Measurements from ENCODE around the gene ABCC1. TPM values are rescaled to one million over a fixed set of nuclear protein-coding genes. Genes with fewer than 3 reads are reported as not detected.

Gene ABCC1
- polyA plus RNA-seq, 1 of the 3 experiments (the other 2 are of a cell fraction): 23.7 TPM

GRCh38 chr16:16093628-16094332 is 144.4 kb downstream of the ABCC1 start:
- Histone ChIP-seq H3K9ac (no peak overlapping the region), H3K4me1 (ENCODE audit: control insufficient read depth in 1 of 2, insufficient read depth in 2 of 2, low read depth in 1 of 2, low read length in 1 of 2) (no peaks in the 10 kb centered on the region), H3K27me3 (ENCODE audit: insufficient read depth) (no peaks in the 10 kb centered on the region), H3K36me3 (replicated peaks in 1 of 2; ENCODE audit: control insufficient read depth in 1 of 2, insufficient read depth in 2 of 2, low read length in 1 of 2) (peaks cover 10 to 19% of the 10 kb centered on the region in 2 experiments), H3F3A (replicated peaks; ENCODE audit: insufficient read depth) (peaks cover 3% of the 10 kb centered on the region), H4K20me1 (ENCODE audit: insufficient read depth) (no peaks in the 10 kb centered on the region), H3K27ac (ENCODE audit: low read depth in 2 of 2, low read length in 1 of 2) (no peak overlapping the region), H3K9me2 (no peaks in the 10 kb centered on the region), H3K4me2 (no peak overlapping the region), H3K9me3 (no peaks in the 10 kb centered on the region), H3K79me2 (ENCODE audit: insufficient read depth) (no peaks in the 10 kb centered on the region; the same call in 1 of the 2 replicates), H3K4me3 (ENCODE audit: low read depth in 2 of 2, low read length in 1 of 2) (no peak overlapping the region), H2AFZ (ENCODE audit: low read depth) (no peak overlapping the region)
- ChIA-PET CTCF (interaction anchor here (0.7 to 1.2 kb wide), 2 partner anchors 13 to 33 kb away, joined by 3 read pairs; no protein-coding TSS in a partner anchor), POLR2A (interaction anchor here (0.6 kb wide), 1 partner anchor 205 kb away, joined by 4 read pairs; no protein-coding TSS in a partner anchor)
- TF ChIP-seq ZBTB33 (IDR thresholded peaks at IDR 0.05; ENCODE audit: borderline replicate concordance, low read depth) (no peak), POLR2AphosphoS5 (IDR thresholded peaks at IDR 0.05; ENCODE audit: low read depth, low read length) (no peak), FOXM1 (IDR thresholded peaks at IDR 0.05; ENCODE audit: low read depth) (no peak), JUND (IDR thresholded peaks at IDR 0.05) (no peak), IRF3 (IDR thresholded peaks at IDR 0.05; ENCODE audit: low read depth, low read length) (no peak), RFX5 (IDR thresholded peaks at IDR 0.05; ENCODE audit: low read length) (no peak), TEAD4 (IDR thresholded peaks at IDR 0.05; ENCODE audit: borderline replicate concordance, insufficient read depth) (no peak), TAF1 (IDR thresholded peaks at IDR 0.05; ENCODE audit: borderline replicate concordance, low read depth, low read length) (no peak), MXI1 (IDR thresholded peaks at IDR 0.05; ENCODE audit: low read depth, low read length) (no peak), RAD21 (IDR thresholded peaks at IDR 0.05; ENCODE audit: low read length) (no peak)
- whole genome bisulfite sequencing (ENCODE audit: low lambda C conversion rate): 94% methylated on average over 11 of the region's 11 CpGs
- DNase-seq: no peak

GRCh38 chr16:16095646-16096045 is 146.2 kb downstream of the ABCC1 start:
- Histone ChIP-seq H3K9me2 (no peaks in the 10 kb centered on the region), H3K4me1 (ENCODE audit: control insufficient read depth in 1 of 2, insufficient read depth in 2 of 2, low read depth in 1 of 2, low read length in 1 of 2) (no peaks in the 10 kb centered on the region), H3K9me3 (no peaks in the 10 kb centered on the region), H4K20me1 (ENCODE audit: insufficient read depth) (no peaks in the 10 kb centered on the region), H2AFZ (ENCODE audit: low read depth) (no peak overlapping the region), H3F3A (replicated peaks; ENCODE audit: insufficient read depth) (peaks cover 3% of the 10 kb centered on the region), H3K79me2 (ENCODE audit: insufficient read depth) (no peaks in the 10 kb centered on the region; the same call in 1 of the 2 replicates), H3K9ac (no peak overlapping the region), H3K27ac (ENCODE audit: low read depth in 2 of 2, low read length in 1 of 2) (no peak overlapping the region), H3K4me2 (no peak overlapping the region), H3K4me3 (ENCODE audit: low read depth in 2 of 2, low read length in 1 of 2) (no peak overlapping the region), H3K36me3 (replicated peaks in 1 of 2; ENCODE audit: control insufficient read depth in 1 of 2, insufficient read depth in 2 of 2, low read length in 1 of 2) (peaks cover 10 to 19% of the 10 kb centered on the region in 2 experiments), H3K27me3 (ENCODE audit: insufficient read depth) (no peaks in the 10 kb centered on the region)
- DNase-seq: no peak
- no peak for TF ChIP-seq YY1 (IDR thresholded peaks at IDR 0.05; ENCODE audit: low read depth)
- TF ChIP-seq USF2 (IDR thresholded peaks at IDR 0.05; ENCODE audit: borderline replicate concordance, low read depth, low read length): no peak
- no peak for TF ChIP-seq ELF1 (IDR thresholded peaks at IDR 0.05)
- TF ChIP-seq RCOR1 (IDR thresholded peaks at IDR 0.05; ENCODE audit: low read length): no peak
- TF ChIP-seq PBX3 (IDR thresholded peaks at IDR 0.05): no peak
- TF ChIP-seq MEF2A (IDR thresholded peaks at IDR 0.05; ENCODE audit: borderline replicate concordance, low read depth): no peak
- TF ChIP-seq FOXJ3 (CRISPR knock-in tag; IDR thresholded peaks at IDR 0.05): no peak
- no peak for TF ChIP-seq GABPA (IDR thresholded peaks at IDR 0.05; ENCODE audit: low read depth)
- TF ChIP-seq RAD21 (IDR thresholded peaks at IDR 0.05; ENCODE audit: low read length): no peak
- no peak for TF ChIP-seq RFX5 (IDR thresholded peaks at IDR 0.05; ENCODE audit: low read length)
- no peak for TF ChIP-seq GATA2 (CRISPR knock-in tag; IDR thresholded peaks at IDR 0.05)
- TF ChIP-seq MXI1 (IDR thresholded peaks at IDR 0.05; ENCODE audit: low read depth, low read length): no peak
- TF ChIP-seq CHD2 (IDR thresholded peaks at IDR 0.05; ENCODE audit: low read length, partially characterized antibody): no peak
- ChIA-PET CTCF (no interaction called here), POLR2A (no interaction called here)
- 91% methylated on average over 8 of the region's 8 CpGs for WGBS (ENCODE audit: low lambda C conversion rate)

Data from SK-N-SH (cell line).